ENCODE results near the gene PARP6.
A peak's percentile ranks its signal among the peaks of the same experiment; 100 is the strongest.

Gene PARP6

DNA sequence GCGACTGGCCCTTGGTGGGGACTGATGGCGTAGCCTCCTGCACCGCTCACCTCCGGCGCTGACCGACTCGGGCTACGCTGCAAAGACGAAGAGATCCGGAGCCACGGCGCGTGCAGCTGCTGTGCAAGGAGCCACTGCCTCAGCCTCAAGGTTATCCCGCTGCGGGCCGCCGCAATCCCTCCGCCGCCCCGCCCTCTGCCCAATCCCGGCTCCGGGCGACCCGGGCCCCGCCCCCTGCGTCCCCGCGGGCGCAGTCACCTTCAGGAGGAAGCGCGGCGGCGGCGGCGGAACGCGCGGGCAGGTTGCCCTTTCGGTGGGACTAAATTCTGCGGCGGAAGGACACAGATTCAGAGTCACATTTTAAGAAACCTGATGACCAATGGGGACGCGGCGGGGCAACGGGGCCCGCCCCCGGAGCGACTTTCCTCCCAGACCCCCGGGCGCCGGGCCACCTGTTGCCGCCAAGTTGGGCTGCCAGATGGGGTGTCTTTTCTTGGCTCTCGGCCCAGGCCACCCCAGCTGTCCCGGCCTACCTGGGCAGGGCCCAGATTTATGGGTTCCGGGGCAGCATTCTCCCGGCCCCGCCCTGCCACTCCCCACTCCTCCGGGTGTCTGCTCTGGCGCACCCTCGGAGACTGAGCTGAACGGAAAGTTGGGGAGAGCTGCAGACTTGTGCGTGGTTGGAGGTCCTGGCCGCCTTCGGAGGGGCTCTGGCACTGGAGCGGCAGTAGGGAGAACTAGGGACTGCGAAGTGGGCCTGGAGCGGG lies 41.1 kb downstream of the PARP6 start, which contains the start of gene PKM:
TSS of gene PKM (minus strand) at position 125 of the 767 bp plus-strand sequence. CDS start 12,093 bp downstream, outside the sequence.
- peak; percentile 52 to 95 (median 86) for DNase-seq

DNA sequence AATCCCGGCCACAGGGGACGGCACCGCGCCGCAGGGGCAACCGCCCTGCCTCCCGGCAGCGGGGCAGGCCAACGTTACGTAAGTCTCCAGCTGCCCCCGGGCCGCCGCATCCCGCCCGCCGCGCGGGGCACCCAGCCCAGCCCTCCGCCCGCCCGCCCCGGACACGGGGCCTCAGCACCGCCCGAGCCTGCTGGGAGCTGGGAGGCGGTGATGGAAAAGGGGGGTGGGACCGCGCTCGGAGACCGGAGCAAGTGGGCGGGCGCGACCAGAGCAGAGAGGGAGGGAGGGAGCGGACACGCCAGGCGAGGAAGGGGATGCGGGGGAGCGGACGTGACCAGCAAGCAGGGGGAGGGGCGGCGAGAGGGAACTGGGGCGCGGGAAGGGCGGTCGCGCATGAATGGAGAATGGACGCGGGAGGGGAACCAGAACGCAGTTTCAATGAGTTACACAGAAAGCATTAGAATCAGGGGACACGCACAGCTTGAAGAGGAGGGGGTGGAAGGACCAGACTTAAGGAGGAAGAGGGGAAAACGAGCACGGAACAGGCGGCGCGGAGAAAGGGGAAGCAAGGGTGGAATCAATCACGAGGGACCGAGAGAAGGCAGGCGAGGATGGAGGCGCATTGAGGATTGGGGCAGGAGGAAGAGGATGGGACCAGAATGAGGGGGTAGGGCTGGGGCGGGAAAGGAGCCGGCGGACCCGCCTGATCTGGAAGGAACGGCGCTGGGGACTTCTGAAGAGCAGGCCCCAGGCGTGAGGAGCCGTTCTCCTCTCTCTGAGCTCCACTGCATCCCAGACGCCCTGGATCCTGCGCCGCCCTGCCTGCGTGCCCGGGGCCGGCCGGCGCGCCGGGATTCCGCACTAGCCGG lies 41.9 kb downstream of the PARP6 start:
- DNase-seq = peak in 50 of 51 donors; percentile 49 to 94 (median 86)

DNA sequence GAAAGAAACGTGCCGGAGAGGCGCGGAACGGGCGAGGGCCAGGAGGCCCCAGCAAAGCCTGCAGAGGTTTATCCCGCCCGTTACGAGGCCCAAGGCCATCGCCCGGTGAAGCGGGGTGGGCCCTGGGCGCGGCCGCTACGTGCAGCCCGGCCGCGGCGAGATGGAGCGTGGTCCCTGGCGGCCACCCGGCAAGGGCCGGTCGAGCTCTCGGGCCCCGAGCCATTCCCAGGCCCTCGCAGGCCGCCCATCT lies 42.5 kb downstream of the PARP6 start:
- DNase-seq = no peak

GRCh38 chr15:72229076-72229946 lies 43.0 kb downstream of the PARP6 start:
- peak in 4 of 51 donors; percentile 16 to 35 (median 27) for DNase-seq

- DNase-seq = no peak
These were observed 44.6 kb downstream of the PARP6 start for GRCh38 chr15:72227720-72228119.

DNA sequence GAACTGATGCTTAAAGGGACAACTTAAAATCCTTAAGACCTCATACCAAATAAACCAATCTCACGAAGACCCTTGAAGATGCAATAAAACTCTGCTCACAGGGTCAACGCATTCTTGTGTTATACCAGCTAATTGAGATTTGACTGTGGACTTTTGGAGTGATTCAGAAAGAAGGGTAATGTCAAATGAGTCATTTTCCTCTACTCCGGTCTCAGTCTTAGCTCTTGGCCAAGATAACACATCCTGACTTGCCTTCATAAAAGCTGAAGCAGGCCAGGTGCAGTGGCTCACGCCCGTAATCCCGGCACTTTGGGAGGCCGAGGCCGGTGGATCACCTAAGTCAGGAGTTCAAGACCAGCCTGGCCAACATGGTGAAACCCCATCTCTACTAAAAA lies 45.2 kb downstream of the PARP6 start:
- DNase-seq = no peak

DNA sequence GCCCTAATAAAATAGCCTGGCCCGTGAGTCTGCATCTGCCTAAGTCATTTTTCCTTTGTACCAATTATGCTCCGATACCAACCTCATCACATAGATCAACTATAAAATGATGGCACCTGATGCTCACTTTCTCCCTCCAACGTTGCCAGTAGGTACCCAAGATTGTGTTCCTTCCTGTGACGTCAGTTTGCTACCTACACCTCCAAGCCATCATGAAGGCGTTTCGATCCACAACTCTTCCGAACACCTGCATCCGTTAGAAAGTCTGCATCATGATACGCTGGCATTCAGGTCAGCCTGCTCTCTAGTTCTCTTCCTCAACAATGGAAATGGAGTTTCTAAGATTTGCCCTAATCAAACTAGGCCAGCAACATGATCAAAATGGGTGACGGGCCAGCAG lies 49.1 kb downstream of the PARP6 start:
- DNase-seq = no peak

- peak in 9 of 51 donors; percentile 16 to 58 (median 29) for DNase-seq
These were observed 50.0 kb downstream of the PARP6 start for GRCh38 chr15:72222393-72222792.

DNA sequence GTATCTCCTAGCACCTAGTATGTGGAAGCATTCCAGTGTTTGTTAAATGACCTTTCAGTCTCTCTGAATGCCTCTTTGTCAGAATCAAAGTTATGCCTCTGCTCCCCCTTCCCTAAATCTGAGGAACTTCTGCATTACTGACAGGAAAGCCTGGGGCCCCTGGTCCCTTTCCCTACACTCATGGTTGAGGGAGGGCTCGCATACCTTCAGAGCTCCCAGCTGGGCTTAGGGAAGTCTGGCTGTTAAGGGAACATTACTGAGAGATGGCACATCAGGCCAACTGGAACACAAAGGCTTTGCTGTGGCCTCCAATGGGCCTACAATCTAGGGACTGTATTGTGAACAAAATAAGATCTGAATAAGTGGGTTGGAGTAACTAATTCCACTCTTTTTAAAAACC lies 51.7 kb downstream of the PARP6 start:
- DNase-seq = no peak

GRCh38 chr15:72217216-72217615 lies 55.1 kb downstream of the PARP6 start:
- no peak for DNase-seq

DNA sequence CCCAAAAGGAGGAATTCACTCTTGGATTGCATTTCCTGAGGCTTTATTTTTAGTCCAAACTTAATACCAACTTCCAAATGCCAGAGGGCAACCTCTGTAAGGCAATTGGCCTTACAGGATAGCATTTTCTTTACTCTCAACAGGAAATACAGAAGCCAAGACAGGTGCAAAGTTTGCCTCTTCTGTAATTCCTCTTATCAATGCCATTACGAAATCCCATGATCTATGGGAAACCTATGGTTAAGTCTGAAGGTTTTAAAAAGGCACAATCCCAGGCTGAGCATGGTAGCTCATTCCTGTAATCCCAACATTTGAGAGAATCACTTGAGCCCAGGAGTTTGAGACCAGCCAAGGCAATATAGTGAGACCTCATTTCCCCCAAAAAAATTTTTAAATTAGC lies 56.3 kb downstream of the PARP6 start:
- DNase-seq = no peak

DNA sequence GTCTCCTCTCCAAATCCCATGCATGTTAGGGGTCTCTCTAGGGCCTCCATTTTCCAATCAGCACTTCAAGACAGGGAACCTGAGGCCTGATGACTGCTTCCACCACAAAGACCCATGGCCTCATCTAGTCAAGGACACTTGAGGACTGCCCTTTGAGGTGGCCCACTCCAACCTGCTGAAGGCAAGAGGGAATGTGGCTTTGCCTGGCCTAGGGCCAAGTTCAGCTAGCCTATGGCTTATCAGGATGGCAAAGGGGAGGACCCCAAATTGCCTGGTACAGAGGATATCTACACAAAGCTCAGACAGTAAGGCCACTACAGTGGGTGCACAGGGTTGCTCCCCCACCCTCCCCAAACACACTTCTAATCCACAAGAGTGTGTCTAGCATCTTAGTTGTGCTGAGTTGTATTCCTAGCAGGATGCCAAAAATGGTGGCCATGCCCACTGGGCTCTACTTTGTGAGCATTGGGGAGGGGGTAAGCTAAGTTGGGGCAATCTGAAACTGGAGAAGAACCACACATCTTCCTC lies 64.7 kb downstream of the PARP6 start:
- DNase-seq = no peak

DNA sequence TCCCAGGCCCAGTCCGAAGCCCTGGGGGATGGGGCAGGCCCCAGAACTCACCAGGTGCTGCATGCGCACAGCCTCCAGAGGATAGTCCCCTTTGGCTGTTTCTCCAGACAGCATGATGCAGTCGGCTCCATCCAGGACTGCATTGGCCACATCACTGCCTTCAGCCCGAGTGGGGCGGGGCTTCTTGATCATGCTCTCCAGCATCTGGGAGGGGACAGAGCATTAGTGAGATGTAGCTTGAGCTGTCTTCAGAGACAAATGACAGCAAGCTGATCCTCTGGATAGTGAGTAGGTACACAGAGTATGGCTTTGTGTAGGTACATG lies 65.7 kb downstream of the PARP6 start:
- DNase-seq = no peak

- no peak for DNase-seq
These were observed 66.3 kb downstream of the PARP6 start for GRCh38 chr15:72205896-72206676.

GRCh38 chr15:72205273-72205672 lies 67.1 kb downstream of the PARP6 start:
- no peak for DNase-seq

DNA sequence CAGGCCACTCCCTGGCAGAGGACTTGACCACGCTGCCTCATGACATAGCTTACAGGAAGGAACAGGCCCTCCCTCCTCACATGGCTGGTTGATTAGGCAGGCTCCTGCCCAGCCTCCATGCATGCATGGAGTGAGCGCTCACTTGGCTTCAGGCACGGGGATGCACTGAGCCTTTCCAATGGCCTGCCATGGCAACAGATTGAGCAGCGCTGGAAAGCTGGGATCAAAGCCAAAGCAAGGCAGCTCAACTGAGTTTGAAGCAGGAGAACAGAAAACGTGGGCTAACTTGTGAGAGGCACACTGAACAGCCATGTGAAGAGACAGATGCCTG lies 68.9 kb downstream of the PARP6 start:
- DNase-seq = peak in 44 of 51 donors; percentile 24 to 93 (median 75)

DNA sequence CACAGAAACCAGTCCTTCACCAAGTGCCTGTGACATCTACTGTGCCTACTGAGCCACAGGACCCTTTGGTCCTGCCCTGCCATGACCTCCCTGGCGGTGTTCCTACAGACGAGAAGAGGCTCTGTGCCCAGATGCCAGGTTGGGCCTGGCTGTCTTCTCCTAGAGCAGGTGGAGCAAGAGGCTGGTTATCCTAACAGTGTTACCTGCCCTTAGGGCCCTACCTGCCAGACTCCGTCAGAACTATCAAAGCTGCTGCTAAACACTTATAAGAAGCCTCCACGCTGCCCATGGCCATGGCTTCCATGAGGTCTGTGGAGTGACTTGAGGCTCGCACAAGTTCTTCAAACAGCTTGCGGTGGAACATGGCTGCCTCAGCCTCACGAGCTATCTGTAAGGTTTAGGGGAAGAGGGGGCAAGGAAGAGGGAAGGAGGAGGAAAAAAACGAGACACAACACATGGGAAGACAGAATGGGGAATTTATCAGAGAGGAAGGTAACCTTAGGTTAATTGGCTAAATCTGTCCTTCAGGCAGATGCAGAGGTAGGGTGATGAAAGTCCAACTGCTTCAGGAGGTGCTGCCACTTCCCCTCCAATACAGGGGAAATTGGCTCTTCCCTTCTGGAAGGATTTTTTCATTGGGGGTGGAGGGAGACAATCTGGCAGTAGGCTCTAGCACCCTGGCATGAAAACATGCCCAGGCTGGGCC lies 69.4 kb downstream of the PARP6 start:
- no peak for DNase-seq

- no peak for DNase-seq
These were observed 70.1 kb downstream of the PARP6 start for GRCh38 chr15:72202302-72202701.

DNA sequence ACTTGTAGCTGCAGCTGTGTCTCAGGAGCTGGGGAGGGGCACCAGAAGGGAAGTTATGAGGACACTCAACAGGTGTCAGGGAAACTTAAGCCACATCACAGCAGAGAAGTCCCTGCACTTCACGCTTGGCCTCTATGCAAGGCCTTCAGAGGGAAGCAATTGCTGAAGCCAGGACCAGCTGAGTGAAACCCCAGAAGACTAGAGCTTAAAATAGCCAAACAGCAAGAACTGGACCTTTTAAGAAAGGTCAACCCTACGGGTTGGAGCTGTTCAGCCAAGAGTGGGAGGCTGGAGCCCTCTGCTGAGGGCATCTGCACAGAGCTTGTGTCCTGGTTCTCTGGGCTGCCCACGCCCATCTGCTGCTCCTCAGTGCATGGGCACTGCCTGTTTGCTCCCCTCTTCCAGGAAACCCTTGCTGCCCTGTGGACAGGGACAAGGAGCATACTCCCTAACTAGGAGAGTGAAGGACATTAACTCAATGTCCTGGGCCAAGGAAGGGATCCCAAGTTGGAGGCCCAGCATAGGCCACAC lies 70.9 kb downstream of the PARP6 start:
- DNase-seq = peak in 1 of 51 donors; percentile 24
